Activated T-cell treated with anti-CD3 and anti-CD28 coated beads for 4 hours (primary cell): ENCODE measurements around the gene CYB561D1.
"Not testable (repeated sequence)": the region's sequence is repeated elsewhere in the genome, so short reads cannot be mapped to it uniquely, and the experiment has no call there.

ENCODE experiments used
- DNase-seq: peaks from one replicate; pipeline ENCODE4 v3.0.0-alpha.2; 2020

The CYB561D1 gene, protein sequence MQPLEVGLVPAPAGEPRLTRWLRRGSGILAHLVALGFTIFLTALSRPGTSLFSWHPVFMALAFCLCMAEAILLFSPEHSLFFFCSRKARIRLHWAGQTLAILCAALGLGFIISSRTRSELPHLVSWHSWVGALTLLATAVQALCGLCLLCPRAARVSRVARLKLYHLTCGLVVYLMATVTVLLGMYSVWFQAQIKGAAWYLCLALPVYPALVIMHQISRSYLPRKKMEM

DNA sequence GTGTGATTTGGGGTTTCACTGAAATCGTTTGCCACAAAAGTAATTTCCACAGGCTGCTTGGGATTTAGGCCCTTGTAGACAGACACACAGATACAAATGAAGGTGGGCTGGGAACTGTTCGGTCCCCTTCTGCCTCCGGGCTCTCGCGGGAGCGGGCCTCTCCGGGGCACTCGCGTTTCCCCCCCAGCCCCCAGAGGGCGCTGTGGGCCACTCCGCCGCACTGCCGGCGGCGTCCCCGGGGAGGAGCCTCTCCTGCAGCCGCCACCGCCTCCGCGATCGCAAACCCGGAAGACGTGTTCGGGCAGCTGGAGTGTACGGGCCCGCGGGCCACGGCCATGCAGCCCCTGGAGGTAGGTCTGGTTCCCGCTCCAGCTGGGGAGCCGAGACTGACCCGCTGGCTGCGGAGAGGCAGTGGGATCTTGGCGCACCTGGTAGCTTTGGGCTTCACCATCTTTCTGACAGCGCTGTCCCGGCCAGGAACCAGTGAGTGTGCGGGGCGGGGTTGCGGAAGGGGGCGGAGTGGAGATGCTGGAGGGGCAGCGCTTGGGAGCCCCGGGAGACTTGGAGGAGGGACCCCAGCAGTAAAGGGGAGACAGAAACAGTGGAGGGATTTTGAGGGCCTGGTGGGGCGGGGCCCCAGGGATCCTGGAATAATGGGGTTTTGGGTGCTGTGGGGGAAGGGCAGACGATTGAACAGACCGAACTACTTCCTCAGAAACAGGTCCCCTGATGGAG is at the start of gene CYB561D1:
TSS of gene CYB561D1 (plus strand) at position 290 of the 735 bp plus-strand sequence. CDS start at position 336, 46 bp downstream.
- peak; percentile 87 for DNase-seq

DNA sequence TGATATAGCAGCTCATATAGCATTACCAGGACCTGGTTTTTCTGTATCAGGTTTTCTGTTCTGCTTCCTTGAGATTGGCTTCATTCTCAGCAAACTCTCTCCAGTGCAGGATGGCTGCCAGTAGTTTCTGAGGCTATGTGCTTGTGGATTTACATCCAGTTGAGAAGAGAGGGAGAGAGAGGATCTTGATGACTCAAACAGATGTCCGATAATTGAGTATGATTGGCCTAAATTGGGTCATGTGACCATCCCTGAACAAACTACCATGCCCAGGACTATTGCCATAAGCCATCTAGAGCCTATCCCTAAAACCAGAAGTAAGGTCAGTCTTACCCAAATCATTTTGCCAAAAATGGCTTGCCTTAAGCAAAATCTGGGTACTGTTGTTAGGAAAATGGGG is 49.5 kb upstream of the CYB561D1 start:
- no peak for DNase-seq

DNA sequence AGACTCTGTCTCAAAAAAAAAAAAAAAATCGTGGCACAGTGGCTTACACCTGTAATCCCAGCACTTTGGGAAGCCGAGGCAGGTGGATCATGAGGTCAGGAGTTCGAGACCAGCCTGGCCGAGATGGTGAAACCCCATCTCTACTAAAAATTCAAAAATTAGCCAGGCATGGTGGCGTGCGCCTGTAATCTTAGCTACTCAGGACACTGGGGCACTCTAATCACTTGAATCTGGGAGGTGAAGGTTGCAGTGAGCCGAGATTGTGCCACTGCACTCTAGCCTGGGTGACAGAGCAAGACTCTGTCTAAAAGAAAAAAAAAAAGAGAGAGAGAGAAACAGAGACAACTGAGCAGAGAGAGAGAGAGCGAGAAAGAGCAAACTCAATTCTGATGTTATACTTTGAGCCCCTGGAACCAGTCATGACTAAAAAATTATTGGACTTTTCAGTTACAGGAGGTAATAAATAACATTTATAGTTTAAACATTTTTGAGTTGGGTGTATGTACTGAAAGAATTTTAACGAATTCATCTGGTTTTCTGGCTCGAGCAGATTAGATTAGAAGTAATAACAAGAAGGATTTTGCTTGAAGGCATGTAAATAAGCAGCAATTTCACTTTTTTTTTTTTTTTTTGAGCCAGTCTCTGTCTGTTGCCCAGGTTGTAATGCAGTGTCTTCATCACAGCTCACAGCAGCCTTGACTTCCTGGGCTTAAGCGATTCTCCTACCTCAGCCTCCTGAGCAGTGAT is 47.8 kb upstream of the CYB561D1 start:
- not testable (repeated sequence) for DNase-seq

DNA sequence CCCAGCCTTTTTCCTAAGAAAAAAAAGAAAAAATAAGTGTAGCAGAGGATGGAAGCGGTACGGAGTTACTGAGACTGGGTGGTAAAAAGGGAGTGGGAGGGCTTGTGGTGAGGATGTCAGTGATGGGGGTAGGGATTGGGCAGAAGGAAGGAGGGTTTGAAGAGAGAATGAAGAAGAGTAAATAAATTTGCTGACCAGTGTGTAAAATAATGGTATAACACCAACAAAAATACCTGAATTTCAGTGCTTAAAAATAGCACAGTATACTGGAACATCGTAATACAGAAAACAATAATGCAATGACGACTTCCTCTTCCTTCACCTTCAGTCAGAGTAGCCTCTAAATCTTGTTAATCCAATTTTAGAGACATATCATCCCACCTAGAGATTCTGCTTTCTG is 46.4 kb upstream of the CYB561D1 start:
- no peak for DNase-seq

DNA sequence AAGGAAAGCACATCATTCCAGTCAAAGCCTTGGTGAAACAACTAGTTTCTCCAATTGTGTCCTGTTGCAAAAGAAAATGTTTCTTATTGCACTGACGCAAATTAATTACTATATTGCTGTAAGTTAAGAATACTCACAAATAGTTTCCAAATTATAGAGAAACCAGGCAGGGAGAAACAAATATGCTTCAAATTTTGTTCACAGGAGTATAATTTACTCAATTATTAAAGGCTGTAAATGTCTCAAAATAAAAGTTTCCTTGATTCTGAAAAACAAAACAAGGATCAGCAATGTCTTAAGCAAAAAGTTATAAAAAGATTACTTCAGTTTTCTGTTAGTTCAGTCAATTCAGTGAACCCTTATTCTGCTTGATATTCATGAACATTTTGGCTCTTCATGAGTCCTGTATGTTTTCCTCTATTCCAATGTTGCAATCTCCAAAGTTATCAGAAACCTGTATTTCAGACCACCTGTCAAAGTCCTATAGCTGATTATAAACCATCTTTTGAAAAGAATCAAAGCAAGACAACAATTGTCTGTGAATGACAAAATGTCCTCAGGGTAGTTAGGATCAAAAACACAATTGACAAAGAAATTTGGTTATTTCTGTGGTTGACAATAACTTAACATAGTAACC is 39.3 kb upstream of the CYB561D1 start:
- no peak for DNase-seq

DNA sequence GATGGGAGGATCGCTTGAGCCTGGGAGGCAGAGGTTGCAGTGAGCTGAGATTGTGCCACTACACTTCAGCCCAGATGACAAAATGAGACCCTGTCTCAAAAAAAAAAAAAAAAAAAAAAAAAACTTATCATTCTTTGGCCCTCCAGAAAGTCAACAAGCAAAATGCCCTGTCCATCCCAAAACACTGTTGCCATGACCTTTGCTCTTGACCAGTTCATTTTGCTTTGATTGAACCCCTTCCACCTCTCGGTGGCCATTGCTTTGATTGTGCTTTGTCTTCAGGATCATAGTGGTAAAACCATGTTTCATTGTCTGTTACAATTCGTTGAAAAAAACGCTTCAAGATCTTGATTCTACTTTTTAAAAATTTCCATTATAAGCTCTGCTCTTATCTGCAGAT is 36.1 kb upstream of the CYB561D1 start:
- DNase-seq, result no peak

DNA sequence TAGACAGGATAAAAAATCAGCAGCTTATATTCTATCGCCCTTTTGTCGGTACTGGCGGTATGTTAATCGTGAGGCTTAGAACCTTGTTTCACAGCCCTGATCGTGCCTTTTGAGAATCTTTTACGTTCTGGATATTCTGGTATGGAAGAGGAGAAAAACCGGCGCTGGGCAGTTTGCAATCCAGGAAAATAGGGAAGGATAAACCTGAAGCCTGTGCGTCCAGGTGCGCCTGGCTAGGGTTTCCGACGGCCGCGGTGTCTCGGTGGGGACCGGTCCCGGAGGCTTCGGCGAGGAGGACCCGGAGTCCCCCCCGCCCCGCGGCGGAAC is 27.8 kb upstream of the CYB561D1 start:
- DNase-seq, result no peak

DNA sequence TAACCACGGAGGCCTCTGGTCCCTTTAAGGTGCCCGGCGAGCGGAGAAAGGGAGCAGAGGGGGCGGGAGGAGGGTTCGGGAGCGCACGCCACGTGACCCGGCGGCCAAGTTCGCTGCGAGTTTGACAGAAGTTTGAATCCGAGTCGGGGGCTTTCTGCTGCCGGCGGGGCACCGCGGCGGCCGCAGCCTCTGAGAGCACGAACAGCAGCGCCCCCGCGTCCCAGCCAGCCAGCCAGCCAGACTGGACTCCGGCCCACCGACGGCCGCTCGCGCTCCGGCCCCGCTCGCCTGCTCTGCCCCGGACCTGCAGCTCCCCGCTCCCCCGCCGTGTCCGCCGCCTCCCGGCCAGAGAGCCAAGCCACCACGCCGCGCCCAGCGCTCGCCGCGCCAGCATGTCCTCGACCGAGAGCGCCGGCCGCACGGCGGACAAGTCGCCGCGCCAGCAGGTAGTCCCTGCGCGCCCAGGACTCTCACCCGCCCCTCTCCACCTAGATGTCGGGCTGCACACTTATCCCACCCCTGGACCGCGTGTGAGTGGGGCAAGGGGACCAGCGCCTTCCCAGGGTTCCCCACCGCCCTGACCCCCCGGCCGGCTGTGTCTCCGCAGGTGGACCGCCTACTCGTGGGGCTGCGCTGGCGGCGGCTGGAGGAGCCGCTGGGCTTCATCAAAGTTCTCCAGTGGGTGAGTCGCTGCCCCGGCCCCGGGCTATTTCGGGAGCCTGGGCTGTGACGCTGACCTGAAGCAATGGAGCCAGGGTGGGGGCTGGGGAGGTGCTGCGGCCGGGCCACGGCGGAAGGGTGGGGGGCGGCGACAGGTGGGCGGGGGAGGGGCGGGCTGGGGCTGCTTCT is 27.2 kb upstream of the CYB561D1 start, which contains the start of gene SYPL2:
TSS of gene SYPL2 (plus strand) at position 95 of the 849 bp plus-strand sequence. CDS start at position 393, 298 bp downstream.
- no peak for DNase-seq

DNA sequence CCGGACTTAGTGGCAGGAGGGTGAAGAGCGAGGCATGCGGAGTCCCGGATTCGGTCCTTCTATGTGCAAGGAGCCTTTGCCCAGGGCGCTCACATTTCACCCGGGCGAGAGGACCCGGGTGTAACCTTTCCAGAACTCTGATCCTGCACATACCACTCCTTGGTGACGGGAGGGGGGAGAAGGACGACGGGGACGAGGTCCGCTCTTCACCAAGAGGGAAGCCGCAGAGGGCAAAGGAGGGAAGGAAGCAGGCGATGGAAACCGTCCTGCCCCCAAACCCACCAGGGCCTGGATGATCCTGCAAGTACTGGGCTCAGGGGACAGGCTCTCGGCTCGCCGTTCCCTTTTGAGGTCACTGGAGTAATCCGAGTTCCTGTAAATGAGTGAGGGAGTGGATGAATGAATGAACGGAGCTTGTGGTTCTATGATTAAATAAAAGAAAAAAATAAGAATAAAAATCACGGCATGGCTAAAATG is 26.6 kb upstream of the CYB561D1 start:
- no peak for DNase-seq

DNA sequence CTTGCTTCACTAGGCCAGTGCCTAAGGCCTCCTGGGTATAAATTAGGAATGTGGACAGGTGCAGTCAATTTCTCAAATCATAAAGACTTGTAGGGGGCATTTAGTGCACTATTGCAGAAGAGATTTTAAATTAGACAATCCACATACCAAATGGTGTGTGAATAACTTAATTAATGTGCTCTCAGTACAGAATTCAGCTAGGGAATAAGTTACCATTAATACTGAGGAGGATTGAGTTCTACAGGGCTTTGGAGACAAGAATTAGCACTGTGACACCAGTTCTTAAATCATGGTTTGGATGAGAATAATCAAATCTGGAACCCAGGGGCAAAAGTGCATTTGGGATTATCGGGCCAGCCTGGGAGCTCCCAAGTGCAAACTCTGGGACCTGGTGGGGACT is 25.8 kb upstream of the CYB561D1 start:
- DNase-seq, result no peak

DNA sequence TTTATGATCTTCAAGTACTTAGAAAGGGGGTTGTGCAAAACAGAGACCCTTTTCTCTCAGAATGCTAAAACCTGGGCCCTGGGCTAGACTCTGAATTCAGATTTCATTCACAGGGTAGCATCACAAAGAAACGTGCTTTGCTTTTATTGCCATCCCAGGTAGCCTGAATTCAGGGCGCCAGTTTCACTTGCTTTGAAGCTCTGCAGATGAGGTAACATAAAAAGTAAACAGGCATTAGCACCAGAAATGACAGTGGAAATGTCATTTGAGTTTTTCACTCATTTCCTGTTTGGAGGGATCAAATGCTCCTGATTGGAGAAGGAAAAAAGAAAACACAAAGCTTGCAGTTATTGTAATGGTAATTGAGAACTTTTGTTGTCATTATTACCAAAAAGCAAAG is 25.0 kb upstream of the CYB561D1 start:
- no peak for DNase-seq

DNA sequence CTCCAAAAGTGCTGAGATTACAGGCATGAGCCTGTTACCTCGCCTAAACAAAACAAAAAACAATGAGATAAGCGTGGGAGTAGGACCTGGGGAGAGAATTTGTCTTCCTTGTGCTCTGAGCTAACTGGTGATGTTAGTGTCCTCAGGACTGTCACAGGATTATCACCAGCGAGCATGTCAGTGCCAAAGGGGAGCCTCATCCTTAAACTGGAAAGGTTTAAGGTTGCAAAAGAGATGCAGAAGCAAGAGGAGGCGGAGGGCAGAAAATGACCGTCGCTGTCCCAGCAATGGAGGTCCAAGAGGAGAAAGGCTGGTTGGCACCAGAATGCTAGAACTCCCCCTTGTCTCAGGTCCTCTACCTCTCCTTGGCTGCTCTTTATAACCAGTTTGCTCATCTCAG is 23.6 kb upstream of the CYB561D1 start:
- no peak for DNase-seq

DNA sequence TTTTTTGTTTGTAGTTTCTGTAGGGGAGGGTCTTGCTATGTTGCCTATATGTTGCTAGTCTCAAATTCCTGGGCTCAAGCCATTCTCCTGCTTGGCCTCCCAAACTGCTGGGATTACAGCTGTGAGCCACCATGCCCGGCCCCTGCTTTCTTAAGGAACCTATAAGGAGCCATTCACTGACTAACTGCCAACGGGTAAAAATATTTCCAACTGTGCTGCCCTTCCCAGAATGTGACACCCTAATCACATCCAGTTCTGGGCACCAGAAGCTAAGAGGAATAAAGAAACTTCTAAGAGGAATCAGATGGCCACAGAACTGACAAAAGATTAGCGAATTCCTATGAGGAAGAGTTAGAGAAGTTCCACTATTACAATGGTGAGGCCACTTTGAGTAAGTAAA is 21.1 kb upstream of the CYB561D1 start:
- no peak for DNase-seq

DNA sequence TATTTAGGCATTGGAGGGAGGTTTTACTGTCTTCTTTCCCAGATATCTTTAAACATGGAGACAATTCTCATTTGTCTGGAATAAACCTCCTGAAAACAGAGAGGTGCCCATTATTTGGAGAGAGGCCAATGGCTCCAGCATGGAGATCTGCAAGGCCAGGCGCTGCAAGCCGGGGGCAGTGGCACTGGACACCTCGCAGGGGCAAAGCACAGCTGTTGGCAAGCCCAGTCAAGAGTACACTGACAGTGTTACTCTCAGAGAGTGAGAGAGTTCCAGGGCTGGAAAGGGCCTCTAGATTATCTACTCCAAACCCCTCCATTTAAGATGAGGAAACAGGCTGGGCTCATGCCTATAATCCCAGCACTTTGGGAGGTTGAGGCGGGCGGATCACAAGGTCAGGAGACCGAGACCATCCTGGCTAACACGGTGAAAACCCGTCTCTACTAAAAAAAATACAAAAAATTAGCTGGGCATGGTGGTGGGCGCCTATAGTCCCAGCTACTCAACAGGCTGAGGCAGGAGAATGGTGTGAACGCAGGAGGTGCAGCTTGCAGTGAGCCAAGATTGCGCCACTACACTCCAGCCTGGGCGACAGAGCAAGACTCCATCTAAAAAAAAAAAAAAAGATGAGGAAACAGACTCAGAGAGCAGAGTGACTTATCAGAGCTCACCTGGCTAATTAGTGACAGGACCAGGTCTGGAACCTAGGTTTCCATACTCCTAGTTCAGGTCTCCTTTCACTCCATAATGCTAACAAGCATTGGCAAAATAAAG is 20.4 kb upstream of the CYB561D1 start:
- DNase-seq, result not testable (repeated sequence)

DNA sequence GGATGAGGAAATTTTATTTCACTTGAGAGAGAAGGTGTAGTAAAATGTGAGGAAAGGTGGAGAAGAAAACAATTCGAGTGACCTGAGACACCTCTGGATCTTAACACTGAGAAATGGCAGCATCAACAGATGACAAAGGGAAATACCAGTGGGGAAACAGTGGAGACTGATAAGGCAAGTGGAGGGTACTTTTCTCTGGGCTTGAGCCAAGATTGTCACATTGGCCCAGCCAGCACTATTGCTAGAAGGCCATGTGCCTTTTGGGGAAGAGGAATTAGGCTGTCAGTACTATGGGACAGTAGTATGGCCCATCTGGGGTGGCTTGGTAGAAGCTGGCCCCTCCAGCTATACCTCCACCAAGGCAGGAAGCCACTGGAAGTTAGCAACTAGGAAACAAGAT is 19.2 kb upstream of the CYB561D1 start:
- no peak for DNase-seq

DNA sequence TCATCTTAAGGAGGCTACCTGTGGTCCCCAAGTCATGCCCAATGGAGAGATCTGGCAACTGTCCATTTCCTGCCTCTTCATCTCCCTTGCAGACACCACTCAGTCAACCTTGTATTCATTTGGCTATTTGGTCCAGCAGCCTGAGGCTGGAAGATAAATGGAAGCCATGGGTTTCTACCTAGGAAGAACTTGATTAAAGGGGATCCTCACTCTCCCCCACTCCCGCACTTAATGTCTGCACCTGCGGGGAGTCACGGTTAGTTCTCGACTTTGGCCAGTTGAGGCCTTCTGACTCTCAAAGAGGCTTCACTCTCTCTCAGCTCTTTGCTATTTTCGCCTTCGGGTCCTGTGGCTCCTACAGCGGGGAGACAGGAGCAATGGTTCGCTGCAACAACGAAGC is 18.6 kb upstream of the CYB561D1 start:
- no peak for DNase-seq

DNA sequence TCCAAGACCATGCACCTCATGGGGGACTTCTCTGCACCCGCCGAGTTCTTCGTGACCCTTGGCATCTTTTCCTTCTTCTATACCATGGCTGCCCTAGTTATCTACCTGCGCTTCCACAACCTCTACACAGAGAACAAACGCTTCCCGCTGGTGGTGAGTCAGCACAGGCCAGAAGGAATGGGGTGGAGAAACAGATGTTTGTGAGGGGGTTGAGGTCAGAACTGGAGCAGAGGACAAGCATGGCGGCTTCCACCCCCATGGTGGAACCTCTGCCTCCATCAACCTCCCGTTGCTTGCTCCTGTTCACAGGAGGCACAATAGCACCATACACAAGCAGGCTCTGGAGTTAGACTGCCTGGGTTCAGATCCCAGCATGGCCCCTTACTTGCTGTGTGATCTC is 17.1 kb upstream of the CYB561D1 start:
- DNase-seq, result no peak

DNA sequence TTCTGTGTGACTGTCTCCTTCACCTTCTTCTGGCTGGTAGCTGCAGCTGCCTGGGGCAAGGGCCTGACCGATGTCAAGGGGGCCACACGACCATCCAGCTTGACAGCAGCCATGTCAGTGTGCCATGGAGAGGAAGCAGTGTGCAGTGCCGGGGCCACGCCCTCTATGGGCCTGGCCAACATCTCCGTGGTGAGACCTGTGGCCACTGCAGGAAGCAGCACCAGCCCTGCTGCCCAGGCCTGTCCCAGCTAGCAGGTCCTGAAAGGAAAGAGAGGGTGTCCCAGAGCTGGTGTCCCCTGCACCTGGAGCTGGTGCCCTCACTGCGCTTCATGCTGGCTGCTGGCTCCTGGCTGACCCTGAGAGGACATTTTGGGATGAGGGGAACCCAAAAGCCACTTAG is 16.1 kb upstream of the CYB561D1 start:
- DNase-seq, result no peak

DNA sequence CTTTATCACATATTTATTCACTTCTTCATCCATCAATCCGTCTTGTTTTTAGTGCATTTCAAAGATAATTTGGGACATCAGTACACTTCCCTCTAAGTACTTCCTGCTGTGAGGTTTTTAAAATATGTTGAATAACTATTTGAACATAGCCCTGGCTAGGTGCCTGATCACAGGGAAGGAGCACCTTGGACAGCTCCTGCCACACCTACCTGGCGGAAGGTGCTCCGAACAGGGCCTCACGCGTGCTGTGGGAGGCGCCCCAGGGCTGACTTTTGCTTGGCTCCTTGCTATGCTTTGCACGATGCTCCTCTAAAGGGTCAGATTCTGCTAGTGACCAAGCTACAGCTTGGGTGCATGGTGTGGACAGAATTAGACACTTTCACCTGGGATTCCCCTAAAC is 15.1 kb upstream of the CYB561D1 start:
- no peak for DNase-seq

DNA sequence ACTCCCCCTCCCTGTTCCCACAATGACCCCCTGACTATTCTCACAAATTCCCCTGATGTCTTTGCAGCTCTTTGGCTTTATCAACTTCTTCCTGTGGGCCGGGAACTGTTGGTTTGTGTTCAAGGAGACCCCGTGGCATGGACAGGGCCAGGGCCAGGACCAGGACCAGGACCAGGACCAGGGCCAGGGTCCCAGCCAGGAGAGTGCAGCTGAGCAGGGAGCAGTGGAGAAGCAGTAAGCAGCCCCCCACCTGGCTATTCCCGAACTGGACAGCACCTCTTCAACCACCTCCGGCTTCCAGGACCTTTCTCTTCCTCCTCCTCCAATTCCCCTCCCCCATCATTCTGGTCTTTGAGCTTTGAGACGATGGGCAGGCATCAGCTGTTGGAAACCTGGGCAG is 14.6 kb upstream of the CYB561D1 start:
- DNase-seq, result no peak

DNA sequence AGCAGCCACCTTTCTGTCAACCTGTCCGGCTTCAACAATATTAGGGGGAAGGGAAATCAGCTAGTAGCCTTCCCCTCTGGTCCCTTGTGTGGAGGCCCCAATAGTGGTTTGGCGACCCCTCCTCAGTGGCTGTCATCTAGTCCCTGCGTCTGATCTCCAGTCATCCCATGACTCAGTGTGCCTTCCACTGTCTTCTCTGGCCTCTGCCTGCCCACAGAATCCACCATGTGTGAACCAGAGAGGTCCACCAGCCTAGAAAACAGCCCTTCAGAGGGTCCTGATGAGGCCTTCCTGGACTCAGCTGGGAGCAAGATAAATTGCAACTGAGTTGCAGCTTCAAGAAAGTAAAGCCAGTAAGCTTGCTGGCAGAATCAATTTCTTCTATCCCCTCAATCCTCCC is 14.0 kb upstream of the CYB561D1 start:
- no peak for DNase-seq

DNA sequence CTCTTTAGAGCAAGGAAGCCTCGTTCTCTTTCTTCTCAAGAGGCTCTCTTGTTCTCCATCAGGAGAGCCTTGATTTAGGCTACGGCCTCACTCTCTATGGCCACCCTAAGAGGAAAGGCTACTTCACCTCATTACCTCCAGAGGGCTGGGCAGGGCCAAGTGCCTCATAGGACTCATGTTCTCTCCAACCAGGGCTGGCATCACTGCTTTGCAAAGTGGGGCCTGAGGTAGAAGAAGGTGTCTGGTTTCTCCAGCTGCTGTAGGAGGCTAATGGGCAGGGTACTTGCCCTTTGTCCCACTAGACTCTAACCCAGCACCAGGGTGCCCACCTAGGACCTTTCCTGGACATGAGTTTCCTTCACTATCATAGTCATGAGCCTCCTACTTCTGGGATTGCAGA is 12.2 kb upstream of the CYB561D1 start:
- DNase-seq, result no peak
